ENCODE data around the gene LRRC8E.

The LRRC8E gene

GRCh38 chr19:7944177-7944761, 56.0 kb downstream of the LRRC8E start:
- H3K4me3 ChIP-seq (ENCODE audit: low read depth, low read length), result peak overlapping the region; percentile 72
- peak; percentile 71 for TF ChIP-seq CTCF (IDR thresholded peaks at IDR 0.05; ENCODE audit: borderline replicate concordance, insufficient read depth, low read depth, low read length)

GRCh38 chr19:7947939-7948338, 59.6 kb downstream of the LRRC8E start:
- no peak overlapping the region for H3K4me3 ChIP-seq (ENCODE audit: low read depth, low read length)
- no peak for TF ChIP-seq CTCF (IDR thresholded peaks at IDR 0.05; ENCODE audit: borderline replicate concordance, insufficient read depth, low read depth, low read length)
